Parathyroid adenoma (tissue), 2 donors: ENCODE measurements around the gene NUMBL.

Experiments
- H2AFZ ChIP-seq: fragments of 300-600 bp; sonication (generic); one replicate; pipeline ENCODE4 v1.7.0; 2017; ENCODE audit warnings: antibody characterized with exemption, mild to moderate bottlenecking
- H3K27ac ChIP-seq: fragments of 300-600 bp; sonication (generic); one replicate; pipeline ENCODE4 v1.7.0; 2017
- H3K27me3 ChIP-seq: fragments of 300-600 bp; sonication (generic); one replicate; pipeline ENCODE4 v1.7.0; 2017; ENCODE audit warnings: low read length; ENCODE audit not compliant: control insufficient read depth, insufficient read depth
- H3K36me3 ChIP-seq: fragments of 300-600 bp; sonication (generic); one replicate; pipeline ENCODE4 v1.7.0; 2017; ENCODE audit warnings: low read length; ENCODE audit not compliant: control insufficient read depth, insufficient read depth
- H3K4me1 ChIP-seq: fragments of 300-600 bp; sonication (generic); one replicate; pipeline ENCODE4 v1.7.0; 2017; ENCODE audit warnings: control low read depth
- H3K4me2 ChIP-seq: fragments of 300-600 bp; sonication (generic); one replicate; pipeline ENCODE4 v1.7.0; 2017; ENCODE audit warnings: low read length
- H3K4me3 ChIP-seq: fragments of 300-600 bp; sonication (generic); one replicate; pipeline ENCODE4 v1.7.0; 2017; ENCODE audit warnings: low read depth, low read length
- H3K79me2 ChIP-seq: fragments of 300-600 bp; sonication (generic); one replicate; pipeline ENCODE4 v1.7.0; 2017; ENCODE audit warnings: control low read depth
- H3K9ac ChIP-seq: fragments of 300-600 bp; sonication (generic); one replicate; pipeline ENCODE4 v1.7.0; 2017; ENCODE audit warnings: mild to moderate bottlenecking
- H3K9me3 ChIP-seq: fragments of 300-600 bp; sonication (generic); one replicate; pipeline ENCODE4 v1.7.0; 2017; ENCODE audit warnings: low read length; ENCODE audit not compliant: control insufficient read depth
- CTCF ChIP-seq: fragments of 300-600 bp; sonication (generic); IDR thresholded peaks from one replicate; pipeline ENCODE4 v1.7.0; 2017; ENCODE audit warnings: antibody characterized with exemption, mild to moderate bottlenecking
- donor health status: primary hyperparathyroidism.

NUMBL gene

GRCh38 chr19:40677156-40677555 lies 13.3 kb downstream of the NUMBL start:
- Histone ChIP-seq H3K79me2 (no peaks in the 10 kb centered on the region), H3K4me1 (no peaks in the 10 kb centered on the region), H2AFZ (no peak overlapping the region), H3K4me2 (no peak overlapping the region), H3K27me3 (no peaks in the 10 kb centered on the region), H3K4me3 (no peak overlapping the region), H3K36me3 (no peaks in the 10 kb centered on the region), H3K9ac (no peak overlapping the region), H3K9me3 (no peaks in the 10 kb centered on the region), H3K27ac (no peak overlapping the region)
- TF ChIP-seq CTCF: no peak

GRCh38 chr19:40674291-40674690 lies 16.2 kb downstream of the NUMBL start:
- Histone ChIP-seq H3K4me1 (no peaks in the 10 kb centered on the region), H3K9me3 (no peaks in the 10 kb centered on the region), H3K79me2 (no peaks in the 10 kb centered on the region), H3K36me3 (no peaks in the 10 kb centered on the region), H2AFZ (no peak overlapping the region), H3K27me3 (no peaks in the 10 kb centered on the region), H3K9ac (no peak overlapping the region), H3K27ac (no peak overlapping the region), H3K4me3 (no peak overlapping the region), H3K4me2 (no peak overlapping the region)
- no peak for TF ChIP-seq CTCF

- Histone ChIP-seq H3K27me3 (no peaks in the 10 kb centered on the region), H3K9me3 (no peaks in the 10 kb centered on the region), H3K4me1 (no peaks in the 10 kb centered on the region), H3K9ac (no peak overlapping the region), H3K36me3 (no peaks in the 10 kb centered on the region), H3K27ac (no peak overlapping the region), H3K79me2 (no peaks in the 10 kb centered on the region), H2AFZ (no peak overlapping the region), H3K4me3 (no peak overlapping the region), H3K4me2 (no peak overlapping the region)
- no peak for TF ChIP-seq CTCF
Measured at GRCh38 chr19:40673397-40673796, 17.1 kb downstream of the NUMBL start.

GRCh38 chr19:40672573-40673299 lies 17.7 kb downstream of the NUMBL start:
- H3K9me3 ChIP-seq: no peaks in the 10 kb centered on the region
- no peaks in the 10 kb centered on the region for H3K4me1 ChIP-seq
- no peaks in the 10 kb centered on the region for H3K79me2 ChIP-seq
- no peaks in the 10 kb centered on the region for H3K36me3 ChIP-seq
- H3K4me2 ChIP-seq: no peak overlapping the region
- no peaks in the 10 kb centered on the region for H3K27me3 ChIP-seq
- no peak overlapping the region for H3K4me3 ChIP-seq
- H3K27ac ChIP-seq: no peak overlapping the region
- no peak overlapping the region for H3K9ac ChIP-seq
- no peak for TF ChIP-seq CTCF
- no peak overlapping the region for H2AFZ ChIP-seq

- no peak for TF ChIP-seq CTCF
- no peak overlapping the region for H3K4me2 ChIP-seq
- H3K4me1 ChIP-seq: no peaks in the 10 kb centered on the region
- H2AFZ ChIP-seq: no peak overlapping the region
- H3K4me3 ChIP-seq: no peak overlapping the region
- no peak overlapping the region for H3K9ac ChIP-seq
- H3K27me3 ChIP-seq: no peaks in the 10 kb centered on the region
- no peaks in the 10 kb centered on the region for H3K9me3 ChIP-seq
- H3K36me3 ChIP-seq: no peaks in the 10 kb centered on the region
- no peak overlapping the region for H3K27ac ChIP-seq
- H3K79me2 ChIP-seq: no peaks in the 10 kb centered on the region
Measured at GRCh38 chr19:40672038-40672437, 18.4 kb downstream of the NUMBL start.
